ENCODE results near the gene SH3GLB1. TPM values are rescaled to one million over a fixed set of nuclear protein-coding genes. Genes with fewer than 3 reads are reported as not detected.
A peak's percentile ranks its signal among the peaks of the same experiment; 100 is the strongest.

Gene SH3GLB1
- total and polyA plus RNA-seq, 2 of the 4 experiments (the other 2 are of a cell fraction): 22.2 to 36.5 TPM

- Histone ChIP-seq H2BK15ac (ENCODE audit: low read depth, low read length) (no peak overlapping the region), H4K5ac (ENCODE audit: low read depth, low read length) (no peak overlapping the region), H3K79me1 (ENCODE audit: low read depth in 1 of 2, low read length in 2 of 2) (no peaks in the 10 kb centered on the region), H3K23ac (ENCODE audit: low read depth, low read length) (no peak overlapping the region), H3K56ac (ENCODE audit: extremely low read depth, insufficient read depth, low read length) (no peak overlapping the region), H3K4me3 (ENCODE audit: insufficient read depth, low read depth, low read length) (no peak overlapping the region), H3K9ac (ENCODE audit: low read depth, low read length) (no peak overlapping the region), H2AK5ac (ENCODE audit: low read depth, low read length) (no peak overlapping the region), H3K18ac (ENCODE audit: low read depth, low read length) (no peak overlapping the region), H2BK5ac (ENCODE audit: low read depth, low read length, poor library complexity, severe bottlenecking) (no peak overlapping the region), H2AFZ (replicated peaks; ENCODE audit: low read length, poor library complexity) (no peak overlapping the region), H4K91ac (ENCODE audit: insufficient read depth, low read depth, low read length) (no peak overlapping the region), H3K14ac (replicated peaks; ENCODE audit: low read depth, low read length) (no peak overlapping the region), H3K36me3 (ENCODE audit: control insufficient read depth, insufficient read depth, low read length) (no peaks in the 10 kb centered on the region), H4K8ac (ENCODE audit: low read depth in 2 of 2, low read length in 2 of 2) (no peak overlapping the region), H3K4ac (ENCODE audit: low read depth, low read length) (no peak overlapping the region), H3K27me3 (ENCODE audit: control insufficient read depth, insufficient read depth, low read length) (no peaks in the 10 kb centered on the region), H4K20me1 (ENCODE audit: insufficient read depth, low read length) (no peaks in the 10 kb centered on the region), H2BK20ac (ENCODE audit: low read depth, low read length) (no peak overlapping the region), H2BK120ac (ENCODE audit: low read depth, low read length) (no peak overlapping the region), H2AK9ac (replicated peaks; ENCODE audit: low read depth, low read length, poor library complexity) (no peak overlapping the region), H3K27ac (ENCODE audit: insufficient read depth, low read length) (no peak overlapping the region), H3K9me1 (ENCODE audit: insufficient read depth, low read length) (no peaks in the 10 kb centered on the region), H3K4me1 (ENCODE audit: control insufficient read depth, insufficient read depth, low read length) (no peaks in the 10 kb centered on the region), H3K9me3 (ENCODE audit: control insufficient read depth, insufficient read depth, low read length) (no peaks in the 10 kb centered on the region), H3K4me2 (ENCODE audit: low read depth, low read length) (no peak overlapping the region)
- ATAC-seq (ENCODE audit: low read depth) (no peak), DNase-seq (peak; percentile 10)
- BruUV-seq (replicated peaks): no TSS peak
- TF ChIP-seq USF2 (IDR thresholded peaks at IDR 0.05; ENCODE audit: low read depth, low read length) (no peak), MAZ (IDR thresholded peaks at IDR 0.05; ENCODE audit: borderline replicate concordance, low read depth, low read length) (no peak), FOS (IDR thresholded peaks at IDR 0.05; ENCODE audit: low read depth, low read length) (no peak), CHD1 (IDR thresholded peaks at IDR 0.05; ENCODE audit: low read depth, low read length) (no peak), MXI1 (IDR thresholded peaks at IDR 0.05; ENCODE audit: borderline replicate concordance, low read depth, low read length) (no peak), NFE2L2 (IDR thresholded peaks at IDR 0.05; ENCODE audit: low read depth, low read length) (no peak), BHLHE40 (IDR thresholded peaks at IDR 0.05; ENCODE audit: low read depth, low read length) (no peak), RCOR1 (IDR thresholded peaks at IDR 0.05; ENCODE audit: insufficient replicate concordance, low read length) (no peak), SMC3 (IDR thresholded peaks at IDR 0.05; ENCODE audit: low read depth, low read length) (no peak), POLR2A (IDR thresholded peaks at IDR 0.05; ENCODE audit: low read depth, low read length) (no peak), CEBPB (IDR thresholded peaks at IDR 0.05; ENCODE audit: low read depth, low read length) (no peak), RAD21 (IDR thresholded peaks at IDR 0.05; ENCODE audit: low read length) (no peak), RFX5 (IDR thresholded peaks at IDR 0.05; ENCODE audit: low read depth, low read length) (no peak), MAFK (IDR thresholded peaks at IDR 0.05; ENCODE audit: low read depth, low read length) (no peak)
- TF ChIP-seq, protein P1, sequence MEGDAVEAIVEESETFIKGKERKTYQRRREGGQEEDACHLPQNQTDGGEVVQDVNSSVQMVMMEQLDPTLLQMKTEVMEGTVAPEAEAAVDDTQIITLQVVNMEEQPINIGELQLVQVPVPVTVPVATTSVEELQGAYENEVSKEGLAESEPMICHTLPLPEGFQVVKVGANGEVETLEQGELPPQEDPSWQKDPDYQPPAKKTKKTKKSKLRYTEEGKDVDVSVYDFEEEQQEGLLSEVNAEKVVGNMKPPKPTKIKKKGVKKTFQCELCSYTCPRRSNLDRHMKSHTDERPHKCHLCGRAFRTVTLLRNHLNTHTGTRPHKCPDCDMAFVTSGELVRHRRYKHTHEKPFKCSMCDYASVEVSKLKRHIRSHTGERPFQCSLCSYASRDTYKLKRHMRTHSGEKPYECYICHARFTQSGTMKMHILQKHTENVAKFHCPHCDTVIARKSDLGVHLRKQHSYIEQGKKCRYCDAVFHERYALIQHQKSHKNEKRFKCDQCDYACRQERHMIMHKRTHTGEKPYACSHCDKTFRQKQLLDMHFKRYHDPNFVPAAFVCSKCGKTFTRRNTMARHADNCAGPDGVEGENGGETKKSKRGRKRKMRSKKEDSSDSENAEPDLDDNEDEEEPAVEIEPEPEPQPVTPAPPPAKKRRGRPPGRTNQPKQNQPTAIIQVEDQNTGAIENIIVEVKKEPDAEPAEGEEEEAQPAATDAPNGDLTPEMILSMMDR (conservative IDR thresholded peaks at IDR 0.05; ENCODE audit: low read depth, low read length): no peak
- TF ChIP-seq, protein P2, sequence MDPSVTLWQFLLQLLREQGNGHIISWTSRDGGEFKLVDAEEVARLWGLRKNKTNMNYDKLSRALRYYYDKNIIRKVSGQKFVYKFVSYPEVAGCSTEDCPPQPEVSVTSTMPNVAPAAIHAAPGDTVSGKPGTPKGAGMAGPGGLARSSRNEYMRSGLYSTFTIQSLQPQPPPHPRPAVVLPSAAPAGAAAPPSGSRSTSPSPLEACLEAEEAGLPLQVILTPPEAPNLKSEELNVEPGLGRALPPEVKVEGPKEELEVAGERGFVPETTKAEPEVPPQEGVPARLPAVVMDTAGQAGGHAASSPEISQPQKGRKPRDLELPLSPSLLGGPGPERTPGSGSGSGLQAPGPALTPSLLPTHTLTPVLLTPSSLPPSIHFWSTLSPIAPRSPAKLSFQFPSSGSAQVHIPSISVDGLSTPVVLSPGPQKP (IDR thresholded peaks at IDR 0.05; ENCODE audit: borderline replicate concordance, low read depth, low read length): no peak
- dilution Hi-C loops (cut with HindIII; ENCODE audit: low sequenced_read_pairs, unreplicated experiment) (no loop called here), in situ Hi-C loops (cut with MboI; ENCODE audit: low sequenced_read_pairs) (no loop called here), intact Hi-C loops (cut with micrococcal nuclease) (no loop called here)
- POLR2A ChIA-PET (ENCODE audit: unreplicated experiment): no interaction called here
- CTCF ChIA-PET: no interaction called here
These were observed 49.3 kb downstream of the SH3GLB1 start for GRCh38 chr1:86753700-86754099.
